ENCODE results near the gene COX20. TPM values are rescaled to one million over a fixed set of nuclear protein-coding genes. Genes with fewer than 3 reads are reported as not detected.

COX20 gene
- total RNA-seq, 1 experiment from 2014 or later = 38.0 TPM

DNA sequence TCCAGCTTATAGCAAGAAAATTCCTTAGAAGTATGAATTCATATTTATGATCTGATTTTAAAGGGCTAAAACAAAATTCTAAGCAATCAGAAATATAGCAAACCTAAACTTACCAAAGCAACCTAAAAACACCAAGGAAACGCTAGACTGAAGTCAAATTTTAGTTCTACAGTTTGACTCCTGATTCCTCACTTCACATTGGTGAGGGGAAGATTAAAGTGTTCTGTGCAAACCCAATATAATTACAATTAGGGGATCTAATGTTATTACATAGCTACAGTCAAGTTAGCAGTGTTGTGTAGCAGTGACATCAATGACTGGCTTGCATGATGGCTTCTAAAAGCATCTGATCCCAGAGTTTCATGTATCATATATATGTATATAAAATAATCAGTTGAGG is 17.2 kb downstream of the COX20 start:
- Histone ChIP-seq H3K23me2 (ENCODE audit: insufficient read length, low read depth, low read length, poor library complexity, severe bottlenecking) (no peaks in the 10 kb centered on the region), H3K79me2 (ENCODE audit: insufficient read depth, low read length) (peaks cover 3% of the 10 kb centered on the region; the same call in 1 of the 2 replicates), H2BK12ac (ENCODE audit: insufficient read length, low read depth, low read length) (no peak overlapping the region), H3K4me1 (ENCODE audit: insufficient read depth, low read length) (no peaks in the 10 kb centered on the region), H3T11ph (ENCODE audit: low read length) (no peak overlapping the region), H3K79me1 (ENCODE audit: insufficient read depth, low read depth, low read length, poor library complexity, severe bottlenecking) (no peaks in the 10 kb centered on the region), H2AK5ac (ENCODE audit: insufficient read length, low read length) (no peak overlapping the region), H3K23ac (ENCODE audit: insufficient read length, low read depth, low read length) (no peak overlapping the region), H2BK20ac (ENCODE audit: low read depth, low read length, poor library complexity, severe bottlenecking) (no peak overlapping the region), H3K9ac (ENCODE audit: extremely low read depth, insufficient read length, low read length) (no peak overlapping the region), H2AFZ (ENCODE audit: low read length) (no peak overlapping the region), H4K91ac (ENCODE audit: insufficient read length, low read depth, low read length) (no peak overlapping the region), H2BK120ac (ENCODE audit: low read depth, low read length, poor library complexity, severe bottlenecking) (no peak overlapping the region), H2BK5ac (ENCODE audit: insufficient read length, low read length) (no peak overlapping the region), H4K20me1 (ENCODE audit: control insufficient read depth, insufficient read depth, insufficient read length) (no peaks in the 10 kb centered on the region), H3K9me3 (ENCODE audit: control insufficient read depth, low read depth, low read length) (no peaks in the 10 kb centered on the region), H3K4ac (ENCODE audit: low read depth, low read length) (no peak overlapping the region), H3K27me3 (ENCODE audit: insufficient read depth, low read length) (no peaks in the 10 kb centered on the region), H3K27ac (ENCODE audit: insufficient read length, low read depth, low read length) (no peak overlapping the region), H3K18ac (ENCODE audit: insufficient read length, low read depth, low read length) (no peak overlapping the region), H3K56ac (ENCODE audit: insufficient read length, low read depth, low read length) (no peak overlapping the region), H3K14ac (ENCODE audit: insufficient read depth, low read length) (no peak overlapping the region), H4K5ac (ENCODE audit: insufficient read length, low read depth, low read length) (no peak overlapping the region), H3K4me2 (ENCODE audit: insufficient read depth, insufficient read length, low read length) (no peak overlapping the region), H4K8ac (replicated peaks; ENCODE audit: insufficient read length, low read depth, low read length) (no peak overlapping the region), H2BK15ac (ENCODE audit: low read depth, low read length) (no peak overlapping the region)
- no peak for DNase-seq
- TF ChIP-seq, protein P1, sequence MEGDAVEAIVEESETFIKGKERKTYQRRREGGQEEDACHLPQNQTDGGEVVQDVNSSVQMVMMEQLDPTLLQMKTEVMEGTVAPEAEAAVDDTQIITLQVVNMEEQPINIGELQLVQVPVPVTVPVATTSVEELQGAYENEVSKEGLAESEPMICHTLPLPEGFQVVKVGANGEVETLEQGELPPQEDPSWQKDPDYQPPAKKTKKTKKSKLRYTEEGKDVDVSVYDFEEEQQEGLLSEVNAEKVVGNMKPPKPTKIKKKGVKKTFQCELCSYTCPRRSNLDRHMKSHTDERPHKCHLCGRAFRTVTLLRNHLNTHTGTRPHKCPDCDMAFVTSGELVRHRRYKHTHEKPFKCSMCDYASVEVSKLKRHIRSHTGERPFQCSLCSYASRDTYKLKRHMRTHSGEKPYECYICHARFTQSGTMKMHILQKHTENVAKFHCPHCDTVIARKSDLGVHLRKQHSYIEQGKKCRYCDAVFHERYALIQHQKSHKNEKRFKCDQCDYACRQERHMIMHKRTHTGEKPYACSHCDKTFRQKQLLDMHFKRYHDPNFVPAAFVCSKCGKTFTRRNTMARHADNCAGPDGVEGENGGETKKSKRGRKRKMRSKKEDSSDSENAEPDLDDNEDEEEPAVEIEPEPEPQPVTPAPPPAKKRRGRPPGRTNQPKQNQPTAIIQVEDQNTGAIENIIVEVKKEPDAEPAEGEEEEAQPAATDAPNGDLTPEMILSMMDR (conservative IDR thresholded peaks at IDR 0.05) = no peak
- H3K4me3 Mint-ChIP-seq = no peak overlapping the region; a peak in 1 of 5 replicates
- H3K36me3 Mint-ChIP-seq (ENCODE audit: insufficient read depth in 1 of 3, low read depth in 3 of 3) = peaks cover 75 to 96% (median 94%) of the 10 kb centered on the region in 3 experiments
- peaks cover 2 to 11% of the 10 kb centered on the region in 2 experiments; a peak in 2 of 4 replicates for H3K4me1 Mint-ChIP-seq
- no peak overlapping the region for H3K27ac Mint-ChIP-seq
- no peaks in the 10 kb centered on the region for H3K9me3 Mint-ChIP-seq
- no CpG with 5 or more reads among the region's 1 CpG for WGBS (ENCODE audit: extremely low coverage, insufficient read length, low lambda C conversion rate)
- H3K27me3 Mint-ChIP-seq (ENCODE audit: low read depth) = no peaks in the 10 kb centered on the region; the same call in 1 of the 2 replicates

Data from H9 (cell line).